Osteoblast (primary cell): ENCODE data around the gene FHIT. TPM values are rescaled to one million over a fixed set of nuclear protein-coding genes. Genes with fewer than 3 reads are reported as not detected.

Experiments used
- DNase-seq: peaks from one replicate; pipeline ENCODE4 v3.0.0; 2011; ENCODE audit warnings: low spot score, mixed read lengths; ENCODE audit not compliant: insufficient read length; ENCODE audit errors: missing footprints
- H2AFZ ChIP-seq: 2 replicates; pipeline ENCODE4 v1.6.0; 2011; ENCODE audit warnings: mild to moderate bottlenecking, low read length
- H3K27ac ChIP-seq: 2 replicates; pipeline ENCODE4 v1.5.1; 2011; ENCODE audit warnings: mild to moderate bottlenecking, low read depth, low read length, moderate library complexity
- H3K27me3 ChIP-seq: 2 replicates; pipeline ENCODE4 v1.6.0; 2012; ENCODE audit warnings: mild to moderate bottlenecking, control low read depth, inconsistent platforms, low read length, moderate library complexity; ENCODE audit not compliant: insufficient read depth
- H3K36me3 ChIP-seq: 2 replicates; pipeline ENCODE4 v1.5.1; 2011; ENCODE audit warnings: mild to moderate bottlenecking, low read length, control low read depth, moderate library complexity; ENCODE audit not compliant: insufficient read depth
- H3K4me1 ChIP-seq: 2 replicates; pipeline ENCODE4 v1.5.1; 2011; ENCODE audit warnings: mild to moderate bottlenecking, low read length, control low read depth, moderate library complexity; ENCODE audit not compliant: insufficient read depth
- H3K4me2 ChIP-seq: 2 replicates; pipeline ENCODE4 v1.6.0; 2011; ENCODE audit warnings: mild to moderate bottlenecking, low read length; ENCODE audit not compliant: insufficient read depth
- H3K4me3 ChIP-seq: fragments of 200-600 bp; sonication (generic); 3 replicates; pipeline ENCODE4 v1.5.1; 2012; ENCODE audit warnings: mild to moderate bottlenecking, low read length, inconsistent platforms; ENCODE audit not compliant: insufficient read depth
- H3K79me2 ChIP-seq: 2 replicates; pipeline ENCODE4 v1.6.0; 2012; ENCODE audit warnings: mild to moderate bottlenecking, low read length, control low read depth, inconsistent platforms; ENCODE audit not compliant: insufficient read depth
- H3K9me3 ChIP-seq: 2 replicates; pipeline ENCODE4 v1.5.1; 2011; ENCODE audit warnings: low read depth, low read length, control low read depth
- H4K20me1 ChIP-seq: 2 replicates; pipeline ENCODE4 v1.6.0; 2012; ENCODE audit warnings: mild to moderate bottlenecking, low read length, control low read depth; ENCODE audit not compliant: insufficient read depth
- total RNA-seq: library from RNA; depleted of rRNA; stranded (reverse); fragments of >200 nt; gene quantifications from 2 replicates; pipeline ENCODE4 v1.2.3, GENCODE V29; 2012
- TF ChIP-seq, protein P1 (sequence below): IDR thresholded peaks from 2 replicates; pipeline ENCODE4 v1.5.1; 2011; ENCODE audit warnings: mild to moderate bottlenecking, low read depth, low read length, moderate library complexity; ENCODE audit errors: extremely low read depth

The FHIT gene
- total RNA-seq, 1 donor, result 3.3 TPM

DNA sequence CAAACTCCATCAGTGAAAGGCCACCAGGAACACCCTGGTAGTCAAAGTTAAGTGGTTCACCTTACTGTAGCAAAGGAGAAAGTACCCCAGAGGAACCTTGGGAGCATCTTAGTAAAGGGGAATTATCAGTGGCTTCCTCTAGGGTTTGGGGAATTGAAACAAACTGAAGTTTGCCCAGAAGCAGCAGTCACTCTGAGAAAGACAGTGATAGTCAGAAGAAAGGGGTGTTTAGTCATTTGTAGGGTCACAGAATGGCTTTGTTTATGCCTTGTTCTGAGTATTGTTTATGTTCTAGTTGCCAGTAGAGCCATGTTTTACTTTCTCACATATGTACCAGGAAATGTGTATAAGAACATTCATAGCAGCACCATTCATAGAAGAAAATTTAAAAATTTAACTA, 93.8 kb downstream of the FHIT start:
- H3K27ac ChIP-seq, result no peak overlapping the region
- H3K4me2 ChIP-seq, result no peak overlapping the region
- H3K27me3 ChIP-seq, result no peaks in the 10 kb centered on the region
- no peaks in the 10 kb centered on the region for H3K9me3 ChIP-seq
- H3K4me1 ChIP-seq, result no peaks in the 10 kb centered on the region
- H4K20me1 ChIP-seq, result no peaks in the 10 kb centered on the region
- no peak overlapping the region for H2AFZ ChIP-seq
- no peaks in the 10 kb centered on the region for H3K79me2 ChIP-seq
- TF ChIP-seq, protein P1, sequence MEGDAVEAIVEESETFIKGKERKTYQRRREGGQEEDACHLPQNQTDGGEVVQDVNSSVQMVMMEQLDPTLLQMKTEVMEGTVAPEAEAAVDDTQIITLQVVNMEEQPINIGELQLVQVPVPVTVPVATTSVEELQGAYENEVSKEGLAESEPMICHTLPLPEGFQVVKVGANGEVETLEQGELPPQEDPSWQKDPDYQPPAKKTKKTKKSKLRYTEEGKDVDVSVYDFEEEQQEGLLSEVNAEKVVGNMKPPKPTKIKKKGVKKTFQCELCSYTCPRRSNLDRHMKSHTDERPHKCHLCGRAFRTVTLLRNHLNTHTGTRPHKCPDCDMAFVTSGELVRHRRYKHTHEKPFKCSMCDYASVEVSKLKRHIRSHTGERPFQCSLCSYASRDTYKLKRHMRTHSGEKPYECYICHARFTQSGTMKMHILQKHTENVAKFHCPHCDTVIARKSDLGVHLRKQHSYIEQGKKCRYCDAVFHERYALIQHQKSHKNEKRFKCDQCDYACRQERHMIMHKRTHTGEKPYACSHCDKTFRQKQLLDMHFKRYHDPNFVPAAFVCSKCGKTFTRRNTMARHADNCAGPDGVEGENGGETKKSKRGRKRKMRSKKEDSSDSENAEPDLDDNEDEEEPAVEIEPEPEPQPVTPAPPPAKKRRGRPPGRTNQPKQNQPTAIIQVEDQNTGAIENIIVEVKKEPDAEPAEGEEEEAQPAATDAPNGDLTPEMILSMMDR, result no peak
- no peak overlapping the region for H3K4me3 ChIP-seq
- DNase-seq, result no peak
- no peaks in the 10 kb centered on the region for H3K36me3 ChIP-seq

DNA sequence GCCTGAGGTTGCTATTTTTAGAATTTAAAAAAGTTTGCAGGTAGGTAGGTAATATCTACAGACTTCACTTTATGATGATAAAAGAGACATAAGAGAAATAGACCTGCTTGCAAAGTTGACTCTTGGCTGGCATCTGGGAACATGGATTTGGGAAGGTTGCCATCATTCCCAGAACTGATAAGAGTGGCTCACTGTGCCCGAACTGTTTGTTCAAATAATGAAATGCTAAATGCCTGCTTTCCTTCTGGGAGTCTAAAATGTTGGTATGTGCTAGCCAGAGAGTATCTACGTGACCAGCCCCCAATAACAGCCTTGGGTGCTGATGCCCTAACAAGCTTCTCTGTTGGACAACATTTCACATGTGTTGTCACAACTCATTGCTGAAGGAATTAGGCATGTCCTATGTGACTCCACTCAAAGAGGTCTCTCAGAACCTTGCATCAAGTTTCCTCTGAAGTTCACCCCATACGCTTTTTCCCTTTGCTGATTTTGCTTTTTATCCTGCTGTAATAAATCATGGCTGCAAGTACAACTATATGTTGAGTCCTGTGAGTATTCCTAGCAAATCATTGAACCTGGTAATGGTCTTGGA, 95.5 kb downstream of the FHIT start:
- TF ChIP-seq, protein P1, result no peak
- Histone ChIP-seq H3K4me1 (no peaks in the 10 kb centered on the region), H3K4me2 (no peak overlapping the region), H2AFZ (no peak overlapping the region), H3K79me2 (no peaks in the 10 kb centered on the region), H3K27ac (no peak overlapping the region), H3K27me3 (no peaks in the 10 kb centered on the region), H3K4me3 (no peak overlapping the region), H3K36me3 (no peaks in the 10 kb centered on the region), H3K9me3 (no peaks in the 10 kb centered on the region), H4K20me1 (no peaks in the 10 kb centered on the region)
- no peak for DNase-seq

DNA sequence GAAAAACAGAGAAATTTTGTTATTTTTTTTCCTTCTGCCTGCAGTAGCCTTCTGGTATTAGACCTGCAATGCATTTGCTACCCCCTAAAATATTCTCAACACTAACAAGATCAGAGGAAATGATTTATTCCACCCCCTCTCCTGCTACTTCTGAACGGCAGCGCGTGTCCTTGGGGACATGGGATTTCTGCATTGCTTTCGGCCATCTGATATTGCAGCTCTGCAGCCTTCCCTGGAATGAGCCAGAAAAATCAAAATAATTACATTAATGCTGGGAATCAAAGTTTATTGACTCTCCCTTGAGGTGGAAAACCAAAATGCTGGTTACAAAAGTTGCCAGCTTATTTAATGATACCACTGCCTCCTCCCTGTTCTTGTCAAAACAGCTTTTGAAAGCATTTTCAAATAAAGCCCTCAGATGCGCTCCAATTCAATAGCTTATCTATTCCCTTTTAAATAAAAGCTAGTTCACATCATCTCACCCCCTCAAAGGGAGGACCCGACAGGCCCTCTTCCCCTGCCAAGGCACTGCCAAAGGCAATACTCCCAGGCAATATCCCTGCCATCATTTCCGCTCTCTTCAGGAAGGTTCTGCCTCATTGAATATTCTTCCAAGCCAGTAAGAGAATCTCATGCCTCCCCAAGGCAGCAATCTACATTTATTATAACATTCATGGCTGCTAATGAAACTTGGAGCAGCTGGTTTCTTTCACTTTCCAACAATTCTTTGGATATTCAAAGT, 96.6 kb downstream of the FHIT start:
- H3K9me3 ChIP-seq, result no peaks in the 10 kb centered on the region
- H4K20me1 ChIP-seq, result no peaks in the 10 kb centered on the region
- no peak overlapping the region for H3K4me2 ChIP-seq
- H2AFZ ChIP-seq, result no peak overlapping the region
- H3K4me3 ChIP-seq, result no peak overlapping the region
- no peaks in the 10 kb centered on the region for H3K79me2 ChIP-seq
- H3K27ac ChIP-seq, result no peak overlapping the region
- H3K4me1 ChIP-seq, result no peaks in the 10 kb centered on the region
- H3K27me3 ChIP-seq, result no peaks in the 10 kb centered on the region
- H3K36me3 ChIP-seq, result no peaks in the 10 kb centered on the region
- TF ChIP-seq, protein P1, result no peak
- DNase-seq, result no peak

DNA sequence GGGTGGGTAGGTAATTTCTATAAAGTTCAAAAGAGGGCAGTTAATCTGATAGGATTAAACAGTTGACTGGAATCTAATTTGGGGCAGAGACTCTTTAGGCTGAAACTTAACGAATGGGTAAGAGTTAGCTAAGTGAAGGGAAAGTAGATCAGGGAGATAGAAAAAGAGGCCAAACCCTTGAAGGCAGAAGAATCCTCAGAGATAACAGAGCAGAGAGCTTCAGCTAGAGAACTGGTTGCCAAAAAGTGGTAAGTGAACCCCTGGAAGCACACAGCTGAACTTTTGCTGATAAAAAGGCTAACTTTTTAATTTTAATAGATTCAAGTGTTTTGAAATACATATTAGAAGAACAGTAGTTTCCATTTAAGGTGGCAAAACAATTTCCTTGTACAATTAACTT, 99.2 kb downstream of the FHIT start:
- no peaks in the 10 kb centered on the region for H3K36me3 ChIP-seq
- H3K79me2 ChIP-seq, result no peaks in the 10 kb centered on the region
- H3K4me1 ChIP-seq, result no peaks in the 10 kb centered on the region
- H2AFZ ChIP-seq, result no peak overlapping the region
- DNase-seq, result no peak
- no peak overlapping the region for H3K27ac ChIP-seq
- no peaks in the 10 kb centered on the region for H3K9me3 ChIP-seq
- no peaks in the 10 kb centered on the region for H3K27me3 ChIP-seq
- H4K20me1 ChIP-seq, result no peaks in the 10 kb centered on the region
- H3K4me3 ChIP-seq, result no peak overlapping the region
- TF ChIP-seq, protein P1, result no peak
- no peak overlapping the region for H3K4me2 ChIP-seq
